SU-DHL-6 (cell line): ENCODE data around the gene NPR3.

Experiments used
- EZH2phosphoT487 ChIP-seq: fragments of 200-600 bp; sonication (generic), shearing (Covaris generic); conservative IDR thresholded peaks from 2 replicates; pipeline ENCODE4 v1.6.1; 2018; ENCODE audit warnings: mild to moderate bottlenecking, antibody characterized with exemption, low read length, moderate library complexity, mixed read lengths
- TF ChIP-seq, protein P1 (sequence below): fragments of 200-600 bp; sonication (generic); IDR thresholded peaks from one replicate; pipeline ENCODE4 v1.5.1; 2017; ENCODE audit warnings: antibody characterized with exemption, mild to moderate bottlenecking, low read length, moderate library complexity; ENCODE audit not compliant: insufficient read depth, poor library complexity, severe bottlenecking

- TF ChIP-seq, protein P1, sequence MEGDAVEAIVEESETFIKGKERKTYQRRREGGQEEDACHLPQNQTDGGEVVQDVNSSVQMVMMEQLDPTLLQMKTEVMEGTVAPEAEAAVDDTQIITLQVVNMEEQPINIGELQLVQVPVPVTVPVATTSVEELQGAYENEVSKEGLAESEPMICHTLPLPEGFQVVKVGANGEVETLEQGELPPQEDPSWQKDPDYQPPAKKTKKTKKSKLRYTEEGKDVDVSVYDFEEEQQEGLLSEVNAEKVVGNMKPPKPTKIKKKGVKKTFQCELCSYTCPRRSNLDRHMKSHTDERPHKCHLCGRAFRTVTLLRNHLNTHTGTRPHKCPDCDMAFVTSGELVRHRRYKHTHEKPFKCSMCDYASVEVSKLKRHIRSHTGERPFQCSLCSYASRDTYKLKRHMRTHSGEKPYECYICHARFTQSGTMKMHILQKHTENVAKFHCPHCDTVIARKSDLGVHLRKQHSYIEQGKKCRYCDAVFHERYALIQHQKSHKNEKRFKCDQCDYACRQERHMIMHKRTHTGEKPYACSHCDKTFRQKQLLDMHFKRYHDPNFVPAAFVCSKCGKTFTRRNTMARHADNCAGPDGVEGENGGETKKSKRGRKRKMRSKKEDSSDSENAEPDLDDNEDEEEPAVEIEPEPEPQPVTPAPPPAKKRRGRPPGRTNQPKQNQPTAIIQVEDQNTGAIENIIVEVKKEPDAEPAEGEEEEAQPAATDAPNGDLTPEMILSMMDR: no peak
- no peak for TF ChIP-seq EZH2phosphoT487
Measured at GRCh38 chr5:32783661-32784060, 72.5 kb downstream of the NPR3 start.
